NCI-H146 treated with DMSO at 0.1 percent for 48 hours (cell line): ENCODE results near the gene TRMT2B.
"Not testable (repeated sequence)": the region's sequence is repeated elsewhere in the genome, so short reads cannot be mapped to it uniquely, and the experiment has no call there.

Experiments used
- DNase-seq: peaks from one replicate; lab custom pipeline; 2025; ENCODE audit not compliant: unreplicated experiment; lab: John Stamatoyannopoulos, UW

The TRMT2B gene

DNA sequence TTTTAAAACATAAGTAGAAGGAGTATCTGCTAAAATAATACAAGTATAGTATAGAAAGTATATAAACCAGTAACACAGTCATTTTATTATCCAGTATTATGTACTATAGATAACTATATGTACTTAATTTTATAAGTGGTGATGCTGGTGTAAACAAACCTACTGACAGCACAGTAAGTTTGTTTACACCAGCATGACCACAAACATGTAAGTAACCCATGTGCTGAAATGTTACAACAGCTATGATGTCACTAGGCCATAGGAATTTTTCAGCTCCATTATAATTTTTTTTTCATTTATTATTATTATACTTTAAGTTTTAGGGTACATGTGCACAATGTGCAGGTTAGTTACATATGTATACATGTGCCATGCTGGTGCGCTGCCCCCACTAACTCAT lies 39.9 kb downstream of the TRMT2B start:
- not testable (repeated sequence) for DNase-seq

DNA sequence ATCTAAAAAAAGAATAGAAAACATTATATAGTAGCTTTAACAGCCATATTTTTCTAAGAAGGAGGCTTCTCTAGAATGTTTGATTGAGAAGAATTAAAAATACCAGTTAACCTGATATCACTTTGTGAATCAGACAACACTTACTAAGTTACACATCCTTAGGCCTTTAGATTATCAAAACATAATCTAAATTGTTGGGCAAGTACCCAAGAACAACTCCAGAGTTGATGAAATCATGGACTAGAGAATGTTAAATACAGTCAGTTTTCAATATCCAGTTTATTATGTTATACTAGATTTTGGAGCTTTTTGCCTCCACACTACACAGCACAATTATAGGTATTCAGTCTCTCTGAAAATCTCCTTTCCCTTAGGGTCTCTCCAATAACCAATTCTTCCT lies 42.8 kb downstream of the TRMT2B start:
- DNase-seq = no peak

DNA sequence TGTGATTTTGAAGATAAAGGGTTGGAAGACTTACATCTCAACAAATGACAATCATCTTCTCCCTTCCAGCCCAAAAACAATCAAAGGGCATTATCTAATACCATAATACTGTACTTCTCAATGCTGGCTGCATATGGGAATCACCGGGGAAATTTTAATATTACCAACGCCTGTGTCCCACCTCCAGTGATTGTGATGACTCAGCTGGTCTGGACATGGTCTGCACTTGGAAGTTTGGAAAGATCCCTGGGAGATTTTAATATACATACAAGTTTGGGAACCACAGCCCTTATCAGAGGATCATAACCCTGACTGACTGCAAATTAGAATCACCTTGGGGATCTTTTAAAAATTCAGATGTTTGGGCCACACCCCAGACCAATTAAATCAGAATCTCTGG lies 52.5 kb downstream of the TRMT2B start:
- DNase-seq = no peak

DNA sequence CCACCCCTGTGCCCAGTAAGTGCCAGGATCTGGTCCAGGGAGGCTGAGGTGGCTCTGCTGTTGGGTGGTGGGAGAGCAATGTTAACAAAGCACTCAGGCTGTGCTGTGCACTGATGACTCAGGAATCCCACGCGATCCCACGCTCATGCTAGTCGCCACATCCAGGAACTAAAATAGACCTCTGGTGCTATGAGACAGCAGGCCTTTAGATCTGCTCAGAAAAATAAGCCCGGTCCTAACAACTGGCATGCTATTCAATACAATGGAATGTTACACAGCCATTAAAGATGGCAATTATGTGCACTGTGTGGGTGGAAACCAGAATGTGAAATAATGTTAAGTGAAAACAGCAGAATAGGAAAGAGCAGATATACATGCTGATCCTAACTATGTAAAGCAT lies 56.4 kb downstream of the TRMT2B start:
- no peak for DNase-seq

DNA sequence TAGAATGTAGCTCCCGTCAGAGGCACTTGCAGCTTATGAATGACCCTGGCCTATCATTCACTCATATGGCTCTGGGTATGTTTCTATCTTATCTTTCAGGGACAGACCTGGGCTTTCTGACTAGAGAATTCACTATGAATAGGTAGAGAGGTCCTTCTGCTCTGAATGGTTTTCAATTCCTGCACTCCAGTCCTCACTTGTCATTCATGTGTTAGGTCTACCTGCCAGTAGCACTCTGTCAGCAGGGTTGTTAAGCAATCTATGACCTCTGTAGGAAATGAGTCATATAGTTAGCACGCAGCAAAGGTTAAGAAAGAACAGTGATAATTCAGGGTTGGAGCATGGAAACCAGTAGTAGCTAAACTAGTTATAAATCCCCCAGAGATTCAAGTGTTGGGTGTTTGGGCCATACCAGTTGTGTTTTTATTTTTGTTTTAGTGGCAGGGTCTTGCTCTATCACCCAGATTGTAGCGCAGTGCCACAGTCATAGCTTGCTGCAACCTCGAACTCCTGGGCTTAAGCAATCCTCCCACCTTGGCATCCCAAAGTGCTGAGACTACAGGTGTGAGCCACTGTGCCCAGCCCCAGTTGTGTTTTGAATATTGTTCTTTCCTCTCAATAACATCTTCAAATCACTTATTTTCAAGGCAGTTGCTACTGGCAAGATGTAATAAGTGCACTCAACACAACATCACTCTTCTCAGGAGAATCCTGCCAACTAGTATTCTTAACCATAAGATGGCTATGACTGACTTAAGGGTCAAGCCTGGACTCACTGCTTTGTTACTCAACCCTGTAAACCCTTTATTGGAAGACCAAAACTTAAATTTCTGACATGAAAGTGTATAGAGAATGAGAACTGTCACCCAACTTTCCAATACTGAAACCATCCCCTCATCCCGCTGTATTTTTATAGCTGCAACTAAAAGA lies 57.3 kb downstream of the TRMT2B start:
- no peak for DNase-seq

DNA sequence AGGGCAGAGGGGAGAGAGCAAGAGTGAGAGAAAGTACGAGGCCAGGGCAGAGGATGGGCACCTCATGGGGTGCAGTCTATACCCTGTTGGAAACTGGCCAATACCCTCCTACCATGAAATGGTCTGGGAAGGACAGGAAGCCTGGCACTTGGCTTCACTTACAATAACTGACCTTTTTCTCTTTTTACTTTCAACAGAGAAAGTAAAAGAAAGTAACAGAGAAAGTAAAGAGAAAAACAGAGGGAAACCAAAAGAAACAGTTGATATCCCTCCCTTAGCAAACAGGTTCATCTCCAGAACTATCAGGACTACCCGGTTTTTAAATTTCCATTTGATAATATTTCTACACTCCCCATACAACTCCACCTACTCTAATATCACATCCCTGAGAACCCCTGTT lies 61.8 kb downstream of the TRMT2B start:
- DNase-seq = no peak

DNA sequence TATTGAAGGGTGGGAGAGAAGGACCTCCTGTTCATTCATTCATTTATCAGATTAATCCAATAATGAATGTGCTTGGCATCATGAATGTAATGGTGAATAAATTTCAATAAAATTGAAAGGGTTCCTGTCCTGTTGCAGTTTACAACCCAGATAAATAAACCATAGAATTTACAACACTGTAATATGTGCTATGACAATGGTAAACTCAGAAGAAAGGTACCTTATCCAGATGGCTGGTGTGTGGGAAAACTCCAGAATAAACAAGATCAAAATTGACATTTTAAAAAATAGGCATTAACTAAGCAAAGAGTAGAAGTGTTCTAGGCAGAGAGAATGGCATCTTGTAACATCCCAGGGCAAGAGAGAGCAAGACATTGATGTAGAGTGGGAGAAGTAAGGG lies 67.1 kb downstream of the TRMT2B start:
- no peak for DNase-seq

DNA sequence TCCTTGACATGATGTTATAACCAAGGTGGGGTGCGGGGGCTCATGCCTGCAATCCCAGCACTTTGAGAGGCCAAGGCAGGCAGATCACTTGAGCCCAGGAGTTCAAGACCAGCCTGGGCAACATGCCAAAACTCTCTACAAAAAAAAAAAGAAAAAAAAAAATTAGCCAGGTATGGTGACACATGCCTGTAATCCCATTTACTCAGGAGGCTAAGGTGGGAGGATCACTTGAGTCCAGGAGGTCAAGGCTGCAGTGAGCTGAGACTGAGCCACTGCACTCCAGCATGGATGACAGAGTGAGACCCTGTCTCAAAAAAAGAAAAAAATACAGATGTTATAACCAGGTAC lies 70.4 kb downstream of the TRMT2B start:
- DNase-seq = not testable (repeated sequence)

DNA sequence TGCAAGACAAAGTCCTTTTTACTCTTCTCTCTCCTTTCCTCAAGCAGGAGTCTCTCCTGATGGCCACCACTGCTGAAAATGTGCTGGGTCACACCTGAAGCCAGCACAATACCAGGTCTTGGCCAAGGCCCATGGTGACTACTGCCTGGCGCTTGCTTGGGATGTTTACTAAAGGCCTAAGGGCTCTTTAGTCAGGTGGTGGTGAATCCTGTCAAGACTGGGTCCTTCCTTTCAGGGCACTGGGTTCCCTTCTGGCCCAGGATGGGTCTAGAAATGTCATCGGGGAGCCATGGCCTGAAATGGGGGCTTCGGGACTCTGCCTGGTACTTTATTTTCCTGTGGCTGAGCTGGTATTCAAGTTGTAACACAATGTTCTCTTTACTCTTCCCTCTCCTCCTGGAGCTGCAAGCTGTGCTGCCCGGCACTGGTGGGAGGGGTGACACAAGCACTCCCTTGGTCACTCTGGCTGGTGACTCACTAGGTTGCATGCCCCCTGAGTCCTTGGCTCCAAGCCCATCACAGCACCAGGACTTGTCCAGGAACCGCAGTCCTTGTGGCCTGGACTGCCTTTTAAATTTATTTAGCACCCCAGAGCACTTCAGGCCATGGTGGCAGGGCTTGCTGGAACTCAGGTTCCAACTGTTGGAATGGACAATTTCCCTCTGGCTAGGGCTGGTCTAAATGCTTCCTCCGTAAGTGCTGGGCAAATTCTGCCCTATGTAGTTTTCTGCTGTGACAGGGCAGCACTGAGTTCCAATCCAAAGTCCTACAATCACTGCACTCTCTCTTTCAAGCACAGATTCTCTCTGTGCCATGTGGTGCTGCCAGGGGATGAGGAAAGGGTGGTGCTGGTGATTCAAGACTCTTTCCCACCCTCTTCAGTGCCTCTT lies 71.1 kb downstream of the TRMT2B start:
- no peak for DNase-seq

DNA sequence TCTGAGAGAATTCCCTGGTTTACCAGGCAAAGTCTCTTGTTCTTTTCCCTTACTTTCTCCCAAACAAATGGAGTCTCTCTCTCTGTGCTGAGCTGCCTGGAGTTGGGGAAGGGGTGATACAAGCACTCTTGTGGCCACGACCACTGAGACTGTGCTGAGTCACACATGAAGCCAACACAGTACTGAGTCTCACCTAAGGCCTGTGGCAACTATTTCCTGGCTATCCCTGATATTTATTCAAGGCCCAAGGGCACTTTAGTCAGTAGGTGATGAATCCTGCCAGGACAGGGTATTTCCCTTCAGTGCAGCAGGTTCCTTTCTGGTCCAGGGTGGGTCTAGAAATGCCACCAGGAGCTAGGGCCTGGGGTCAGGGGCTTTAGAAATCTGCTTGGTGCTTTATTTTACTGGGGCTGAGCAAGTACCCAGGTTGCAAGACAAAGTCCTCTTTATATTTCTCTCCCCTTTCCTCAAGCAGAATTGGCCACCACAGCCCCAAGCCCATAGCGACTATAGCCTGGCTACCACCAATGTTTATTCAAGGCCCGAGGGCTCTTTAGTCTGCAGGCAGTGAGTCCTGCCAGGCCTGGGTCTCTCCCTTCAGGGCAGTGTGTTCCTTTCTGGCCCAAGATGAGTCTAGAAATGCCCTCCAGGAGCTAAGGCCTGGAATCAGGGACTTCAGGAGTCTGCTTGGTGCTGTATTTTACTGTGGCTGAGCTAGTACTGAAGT lies 71.9 kb downstream of the TRMT2B start:
- DNase-seq = no peak

DNA sequence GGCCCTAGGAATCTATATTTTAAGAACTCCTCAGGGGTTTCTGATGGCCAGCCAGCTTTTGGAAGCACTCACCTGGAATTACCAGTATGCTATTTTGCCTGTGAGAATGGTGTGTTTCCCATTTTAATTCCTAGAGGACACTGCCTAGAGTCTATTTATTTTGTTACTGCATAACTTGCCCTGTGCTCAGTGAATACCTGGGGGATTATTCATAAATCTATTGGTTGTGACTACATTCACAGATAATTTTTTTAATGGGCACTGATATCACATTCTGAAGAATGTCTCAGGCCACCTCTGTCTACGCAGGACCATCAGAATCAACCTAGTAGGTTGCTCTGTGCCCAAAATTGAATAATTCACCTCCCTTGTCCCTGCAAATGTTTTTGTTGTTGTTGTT lies 75.7 kb downstream of the TRMT2B start:
- no peak for DNase-seq

DNA sequence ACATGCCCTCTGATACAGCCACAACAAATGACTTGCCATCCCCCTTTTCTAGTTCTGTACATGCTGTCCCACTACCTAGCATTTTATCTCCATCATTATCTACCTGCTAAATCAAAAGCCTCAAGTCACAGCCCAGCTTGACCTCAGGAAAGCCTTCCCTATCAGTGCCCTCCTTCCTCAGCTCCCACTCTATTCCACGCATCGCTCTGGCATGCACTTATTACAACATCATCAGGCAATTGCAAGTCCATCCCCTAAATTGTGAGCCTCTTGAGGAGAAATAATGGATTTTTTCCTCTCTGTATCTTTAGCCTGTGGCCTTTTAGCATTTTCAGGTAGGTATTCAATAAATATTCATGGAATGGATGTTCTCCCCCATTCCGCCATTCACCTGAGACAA lies 76.7 kb downstream of the TRMT2B start:
- no peak for DNase-seq

DNA sequence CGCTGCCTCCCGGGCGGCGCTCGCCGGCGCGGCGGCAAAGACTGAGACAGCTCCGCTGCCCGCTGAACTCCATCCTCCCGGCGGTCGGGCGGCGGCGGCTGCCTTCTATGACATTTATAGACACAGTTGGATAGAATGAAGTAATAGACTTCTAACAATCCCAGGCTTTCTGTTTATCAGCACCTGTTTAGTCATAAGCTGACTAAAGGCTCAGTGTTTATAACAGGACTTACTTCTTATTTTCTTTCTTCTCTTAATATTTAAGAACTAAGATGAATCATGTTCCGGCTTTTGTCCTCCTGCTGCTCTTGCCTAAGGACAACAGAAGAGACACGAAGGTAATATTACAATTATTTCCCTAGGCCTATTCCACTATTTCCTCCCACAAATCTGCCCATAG lies 78.5 kb downstream of the TRMT2B start:
- DNase-seq = no peak

DNA sequence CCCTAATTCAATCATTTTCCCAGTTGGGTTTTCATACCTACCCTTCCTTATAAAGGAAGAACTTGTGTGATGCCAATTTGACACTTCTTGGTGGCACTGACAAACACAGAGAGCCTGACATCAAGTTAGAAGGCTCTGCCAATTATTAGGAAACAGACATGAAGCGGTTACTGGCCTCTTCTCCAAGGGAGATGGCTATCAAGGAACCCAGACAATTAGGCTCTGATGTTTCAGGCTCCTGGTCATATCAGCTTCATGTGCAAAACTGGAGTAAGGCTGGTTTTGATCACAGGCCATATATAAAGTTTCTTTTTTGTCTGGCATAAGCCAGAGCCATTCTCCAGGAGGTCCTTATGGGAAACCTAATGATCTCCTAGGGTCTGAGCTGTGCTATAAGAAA lies 82.0 kb downstream of the TRMT2B start:
- no peak for DNase-seq

DNA sequence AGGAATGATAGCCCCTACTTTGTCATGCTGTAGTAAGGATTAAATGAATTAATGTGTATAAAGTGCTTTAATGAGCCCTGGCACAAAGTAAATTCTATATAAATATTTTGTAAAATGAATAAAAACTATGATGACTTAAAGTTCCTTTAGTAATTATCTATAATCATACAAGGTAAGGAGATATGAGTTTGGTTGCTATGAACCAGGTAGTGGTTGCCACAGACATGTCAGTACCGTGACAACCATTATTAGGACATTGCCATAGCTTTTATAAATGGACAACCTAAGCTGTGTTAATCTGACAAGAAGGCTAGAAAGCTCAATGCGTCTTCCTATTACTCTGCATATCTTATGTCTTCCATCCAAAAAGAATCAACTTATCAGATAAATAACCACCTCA lies 82.5 kb downstream of the TRMT2B start, which contains the start of gene ARL13A:
Gene ARL13A, plus strand, starts transcription at position 301 of the 400 bp plus-strand sequence. CDS start 3,982 bp downstream, outside the sequence.
- no peak for DNase-seq

DNA sequence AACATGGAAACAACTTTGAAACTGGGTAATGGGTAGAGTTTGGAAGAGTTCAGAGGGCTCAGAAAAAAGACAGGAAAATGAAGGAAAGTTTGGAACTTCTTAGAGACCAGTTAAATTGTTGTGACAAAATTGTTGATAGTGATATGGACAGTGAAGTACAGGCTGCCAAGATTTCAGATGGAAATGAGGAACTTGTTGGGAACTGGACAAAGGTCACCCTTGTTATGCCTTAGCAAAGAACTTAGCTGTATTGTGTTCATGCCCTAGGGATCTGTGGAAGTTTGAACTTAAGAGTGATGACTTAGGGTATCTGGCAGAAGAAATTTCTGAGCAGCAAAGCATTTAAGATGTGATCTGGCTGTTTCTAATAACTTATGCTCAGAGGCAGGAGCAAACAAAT lies 87.5 kb downstream of the TRMT2B start:
- DNase-seq = no peak

DNA sequence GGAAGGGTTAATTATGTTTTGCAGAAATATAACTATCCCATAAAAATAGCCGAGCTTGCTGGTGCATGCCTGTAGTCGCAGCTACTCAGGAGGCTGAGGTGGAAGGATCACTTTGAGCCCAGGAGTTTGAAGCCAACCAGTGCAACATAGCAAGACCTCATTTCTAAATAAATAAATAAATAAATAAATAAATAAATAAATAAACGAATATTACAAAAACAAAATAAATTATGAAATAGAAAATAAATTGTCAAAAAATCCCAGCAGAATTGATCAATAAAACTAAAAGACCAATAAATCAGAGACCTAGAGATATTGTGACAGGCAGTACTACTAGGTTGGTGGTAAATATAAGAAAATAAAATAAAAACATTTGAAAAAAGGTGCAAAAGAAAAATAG lies 89.1 kb downstream of the TRMT2B start:
- no peak for DNase-seq
